Left colon (tissue), 2 donors: Measurements from ENCODE around the gene NKAIN2. TPM values are rescaled to one million over a fixed set of nuclear protein-coding genes. Genes with fewer than 3 reads are reported as not detected.
"Not testable (repeated sequence)": the region's sequence is repeated elsewhere in the genome, so short reads cannot be mapped to it uniquely, and the experiment has no call there.

Experiments
- ATAC-seq: fragments of 200-7000 bp; cut with Tn5 transposase; one replicate; pipeline ENCODE4 v1.9.1; 2020; ENCODE audit warnings: mild to moderate bottlenecking, moderate library complexity
- DNase-seq, 2 donors: peaks; one replicate each; pipeline ENCODE4 v3.0.0-alpha.2; 2020
- intact Hi-C, 2 donors: fragments of 100-400 bp; cut with DNase I in 1 of 2; cut with micrococcal nuclease in 1 of 2; formaldehyde crosslinking; loops; one replicate each; pipeline versions ENCODE4 v1.11.2 to v1.14.0; 2022; cut with DNase I, micrococcal nuclease
- total RNA-seq, 2 donors: library from RNA; stranded (reverse); fragmentation: NEBNext Ultra II Directional; extraction: Animal tissue kit (Norgen Biotek cat#: 25700); gene quantifications; one replicate each; pipeline ENCODE4 v1.2.1, GENCODE V29; 2021
- donor health status: DM: no; HTN: no; CAD: no.
- donor health status: DM: yes; HTN: yes; CAD: no.

NKAIN2 gene
- total RNA-seq, 2 donors from 2014 or later: 0.12 to 0.14 TPM

GRCh38 chr6:124007266-124007665, 203.6 kb downstream of the NKAIN2 start:
- DNase-seq: no peak
- ATAC-seq: no peak
- intact Hi-C loops: no loop called here

GRCh38 chr6:124008000-124008987, 204.6 kb downstream of the NKAIN2 start:
- ATAC-seq (no peak), DNase-seq (no peak)
- intact Hi-C loops: no loop called here

DNA sequence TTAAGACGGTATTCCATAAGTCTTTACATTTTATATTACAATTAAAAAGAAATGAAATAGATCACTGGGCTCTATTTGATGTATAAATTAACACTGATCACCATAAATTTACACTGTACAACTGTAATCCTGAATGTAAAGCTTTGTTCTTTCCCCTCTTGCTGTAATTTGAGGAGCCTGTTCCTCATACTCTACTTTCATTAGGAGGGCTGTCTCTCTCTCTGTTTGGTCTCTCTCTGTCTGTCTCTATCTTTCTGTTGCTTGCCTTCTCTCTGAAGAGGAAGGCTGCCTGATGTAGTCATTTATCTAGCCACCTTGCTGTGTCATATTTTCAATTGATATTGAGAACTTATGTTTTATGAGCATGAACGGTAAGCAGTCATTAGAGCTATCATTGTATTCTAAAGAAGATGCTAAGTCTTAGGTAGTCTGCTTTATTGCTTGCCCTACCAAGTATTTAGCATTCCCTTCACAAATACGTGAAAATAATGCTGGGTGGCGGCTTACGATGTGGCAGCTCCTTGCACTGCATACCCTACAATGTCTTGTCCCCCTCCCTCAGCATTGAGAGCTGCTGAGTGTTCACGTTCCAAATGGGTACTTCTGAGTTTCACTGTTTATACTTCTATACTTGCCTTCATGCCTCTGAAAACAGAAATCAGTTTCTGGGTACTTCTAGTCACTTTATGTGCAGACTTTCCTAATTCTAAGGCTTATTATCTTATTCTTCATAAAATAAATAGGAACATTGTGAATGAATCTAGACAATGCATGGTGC, 205.5 kb downstream of the NKAIN2 start:
- DNase-seq (no peak), ATAC-seq (no peak)
- intact Hi-C loops: no loop called here

- ATAC-seq (no peak), DNase-seq (no peak)
- intact Hi-C loops: no loop called here
These were observed 206.9 kb downstream of the NKAIN2 start for GRCh38 chr6:124010574-124010973.

DNA sequence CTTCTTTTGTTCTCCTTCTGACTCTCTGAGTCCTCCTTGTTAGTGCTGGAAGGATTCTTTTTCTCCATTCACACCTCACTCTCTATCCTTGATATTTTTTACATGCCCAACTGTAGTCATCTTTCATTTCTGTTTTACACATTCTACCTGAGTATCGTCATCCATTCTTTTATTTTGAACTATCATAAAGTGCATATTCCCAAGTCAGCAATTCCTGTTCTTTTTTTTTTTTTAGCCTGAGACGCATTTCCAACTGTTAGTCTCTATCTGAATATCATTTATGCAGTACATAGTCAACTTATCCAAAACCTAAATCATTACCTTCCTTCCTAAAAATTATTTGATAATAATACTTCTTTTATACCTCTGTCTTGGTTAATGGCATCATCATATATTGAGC, 207.5 kb downstream of the NKAIN2 start:
- no peak for DNase-seq
- no peak for ATAC-seq
- intact Hi-C loops: no loop called here

- ATAC-seq, DNase-seq, intact Hi-C loops: not testable (repeated sequence)
These were observed 218.4 kb downstream of the NKAIN2 start for GRCh38 chr6:124022051-124022450.

DNA sequence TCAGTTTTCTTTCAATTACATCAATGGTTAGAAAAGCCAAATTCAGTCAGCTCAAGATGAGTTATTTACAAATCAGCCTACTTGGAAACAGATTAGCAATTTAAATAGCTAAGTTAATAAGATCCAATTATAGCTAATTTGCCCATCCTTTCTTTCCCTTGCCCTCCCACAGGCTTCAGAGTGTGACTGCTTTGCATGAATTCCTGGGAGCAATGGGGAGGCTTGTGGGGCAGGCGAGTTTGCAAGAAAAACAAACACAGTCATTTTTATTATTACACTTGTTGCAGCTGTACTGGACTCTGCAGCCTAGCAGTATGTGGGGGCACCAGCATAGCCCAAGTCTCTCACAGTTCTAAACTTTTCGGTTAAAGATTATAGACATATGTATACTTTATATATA, 219.0 kb downstream of the NKAIN2 start:
- intact Hi-C loops: no loop called here
- no peak for DNase-seq
- no peak for ATAC-seq

- ATAC-seq (no peak), DNase-seq (no peak)
- intact Hi-C loops: no loop called here
These were observed 223.0 kb downstream of the NKAIN2 start for GRCh38 chr6:124026694-124027093.

GRCh38 chr6:124027392-124027791, 223.7 kb downstream of the NKAIN2 start:
- no peak for ATAC-seq
- intact Hi-C loops: no loop called here
- DNase-seq: no peak

GRCh38 chr6:124028117-124028516, 224.5 kb downstream of the NKAIN2 start:
- no peak for ATAC-seq
- intact Hi-C loops: no loop called here
- no peak for DNase-seq

DNA sequence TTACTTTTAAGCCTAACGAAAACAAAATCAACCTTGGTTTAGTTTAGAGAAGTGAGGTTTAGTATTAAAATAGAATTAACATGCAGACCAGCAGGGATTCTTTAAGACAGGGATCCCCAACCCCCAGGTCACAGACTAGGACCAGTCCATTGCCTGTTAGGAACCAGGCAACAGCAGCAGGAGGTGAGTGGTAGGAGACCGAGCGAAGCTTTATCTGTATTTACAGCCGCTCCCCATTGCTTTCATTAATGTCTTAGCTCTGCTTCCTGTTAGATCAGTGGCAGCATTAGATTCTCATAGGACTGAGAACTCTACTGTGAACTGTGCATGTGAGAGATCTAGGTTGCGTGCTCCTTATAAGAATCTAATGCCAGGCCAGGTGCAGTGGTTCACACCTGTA, 225.9 kb downstream of the NKAIN2 start:
- no peak for ATAC-seq
- intact Hi-C loops: no loop called here
- DNase-seq: no peak

GRCh38 chr6:124033501-124033900, 229.8 kb downstream of the NKAIN2 start:
- DNase-seq (no peak), ATAC-seq (no peak)
- intact Hi-C loops: no loop called here

DNA sequence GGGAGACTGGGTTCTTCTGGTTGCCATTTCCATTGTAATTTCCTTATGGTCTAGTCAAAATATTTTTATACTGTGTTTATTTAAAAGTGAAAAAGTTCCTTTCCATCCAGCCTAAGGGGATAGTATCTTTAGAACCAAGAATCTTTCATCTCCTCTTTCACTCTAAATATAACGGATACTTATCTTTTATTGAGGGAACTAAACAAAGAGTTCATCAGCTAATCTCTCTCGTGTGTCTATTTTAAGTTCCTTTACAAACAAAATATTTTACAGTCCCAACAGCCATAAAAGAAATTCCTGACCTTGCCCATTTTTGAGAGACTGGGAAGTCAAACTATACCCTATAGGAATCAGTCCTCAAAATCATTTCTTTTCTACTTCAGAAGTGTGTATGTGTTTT, 232.7 kb downstream of the NKAIN2 start:
- ATAC-seq: no peak
- intact Hi-C loops: no loop called here

DNA sequence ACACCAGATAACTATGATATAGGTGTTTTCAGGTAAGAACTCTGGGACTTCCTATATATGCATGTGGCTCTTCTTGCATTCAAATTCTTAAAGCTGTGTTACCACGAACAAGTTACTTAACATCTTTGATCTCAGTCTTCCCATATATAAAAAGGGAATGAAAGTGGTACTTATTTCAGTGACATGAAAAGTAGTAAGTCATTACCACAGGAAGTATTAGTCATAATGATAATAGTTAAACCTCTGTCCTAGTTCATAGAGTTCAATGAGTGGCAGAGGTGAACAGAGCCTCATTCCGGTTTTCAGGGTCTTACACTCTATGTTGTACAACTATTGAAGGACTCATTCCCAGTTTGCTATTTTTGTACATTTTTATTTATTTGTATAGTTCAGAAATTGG, 237.0 kb downstream of the NKAIN2 start:
- DNase-seq: no peak
- ATAC-seq: no peak
- intact Hi-C loops: no loop called here

More for the DNA sequence above, 232.7 kb downstream of the NKAIN2 start:
- no peak for DNase-seq

GRCh38 chr6:124052120-124052519, 248.5 kb downstream of the NKAIN2 start:
- ATAC-seq (no peak), DNase-seq (no peak)
- intact Hi-C loops: no loop called here

DNA sequence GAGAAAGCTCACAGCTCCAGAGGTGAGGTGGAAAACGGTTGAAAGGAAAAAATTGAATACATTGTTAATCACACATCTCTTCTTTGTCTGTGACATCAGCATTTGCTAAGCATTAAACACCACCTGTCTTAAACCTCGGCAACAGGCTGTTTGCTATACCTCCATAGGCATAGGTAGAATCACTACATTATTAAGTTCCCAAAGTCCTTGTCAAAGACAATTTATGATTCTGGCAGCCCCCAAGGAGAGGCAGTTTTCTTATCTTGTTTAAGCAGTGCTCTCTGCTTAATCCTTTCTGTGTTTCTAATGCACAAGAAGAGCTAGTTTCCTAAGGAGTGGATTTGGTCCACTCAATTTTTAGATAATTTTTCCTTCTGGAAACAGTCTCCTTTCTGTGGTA, 249.7 kb downstream of the NKAIN2 start:
- intact Hi-C loops: no loop called here
- ATAC-seq (no peak), DNase-seq (no peak)

DNA sequence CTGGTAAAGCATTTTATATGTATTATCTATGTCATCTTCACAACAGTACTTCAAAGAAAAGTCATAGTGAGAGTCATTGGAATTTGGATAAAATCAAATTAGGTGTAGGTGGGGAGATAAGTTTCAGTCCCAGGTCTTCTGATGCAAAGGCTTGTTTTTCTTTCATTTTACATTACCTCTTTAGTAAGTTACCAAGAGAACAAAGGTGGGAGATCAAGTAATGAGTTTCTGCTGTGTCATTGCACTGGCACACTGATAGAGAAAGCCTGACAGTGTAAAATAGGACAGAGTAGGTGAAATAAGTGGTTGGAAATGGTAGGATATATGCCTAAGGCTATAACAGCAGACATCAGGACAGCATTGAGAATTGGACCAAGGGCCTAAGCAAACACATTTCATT, 250.4 kb downstream of the NKAIN2 start:
- DNase-seq: no peak
- intact Hi-C loops: no loop called here
- ATAC-seq: no peak

- intact Hi-C loops: no loop called here
- no peak for ATAC-seq
These were observed 251.7 kb downstream of the NKAIN2 start for GRCh38 chr6:124055395-124055794.

DNA sequence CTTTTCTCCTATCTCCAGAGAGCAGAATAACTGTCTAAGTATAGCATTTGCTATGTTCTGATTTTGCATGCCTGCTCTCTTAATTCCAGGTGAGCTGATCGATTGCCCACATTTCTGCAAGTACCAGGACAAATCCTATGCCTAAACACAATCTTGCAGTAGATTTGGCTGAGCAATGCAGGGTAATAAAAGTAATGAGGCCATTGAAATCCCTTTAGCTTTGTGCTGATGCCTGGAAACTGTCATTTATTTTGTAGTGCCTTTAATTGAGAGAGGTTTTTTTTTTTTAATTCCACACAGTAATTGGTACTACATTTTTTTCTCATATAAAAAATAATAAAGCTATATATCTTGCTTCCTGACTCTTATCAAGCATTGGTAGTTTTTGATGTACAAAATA, 252.3 kb downstream of the NKAIN2 start:
- intact Hi-C loops: no loop called here
- DNase-seq: no peak
- ATAC-seq: no peak

More at GRCh38 chr6:124055395-124055794, 251.7 kb downstream of the NKAIN2 start:
- no peak for DNase-seq
